Esophagus (tissue), 2 donors: Measurements from ENCODE around the gene IL18RAP. TPM values are rescaled to one million over a fixed set of nuclear protein-coding genes. Genes with fewer than 3 reads are reported as not detected.

Experiments
- H3K27ac ChIP-seq, 2 donors: one replicate each; pipeline ENCODE4 v1.5.1; 2013; ENCODE audit warnings: low read depth in 2 of 2, mild to moderate bottlenecking in 2 of 2, inconsistent platforms in 1 of 2, low read length in 1 of 2, moderate library complexity in 1 of 2
- H3K27me3 ChIP-seq, 2 donors: one replicate each; pipeline ENCODE4 v1.6.1; 2013; ENCODE audit warnings: low read length in 2 of 2, control low read depth in 1 of 2, mild to moderate bottlenecking in 1 of 2; ENCODE audit not compliant: insufficient read depth in 2 of 2, control insufficient read depth in 1 of 2
- H3K36me3 ChIP-seq, 2 donors: one replicate each; pipeline ENCODE4 v1.6.1; 2013; ENCODE audit warnings: low read length in 1 of 2; ENCODE audit not compliant: control insufficient read depth in 2 of 2, insufficient read depth in 2 of 2
- H3K4me1 ChIP-seq, 2 donors: one replicate each; pipeline ENCODE4 v1.6.1; 2013; ENCODE audit warnings: low read length in 1 of 2; ENCODE audit not compliant: control insufficient read depth in 2 of 2, insufficient read depth in 2 of 2
- H3K4me3 ChIP-seq, 2 donors: one replicate each; pipeline ENCODE4 v1.5.1; 2013; ENCODE audit warnings: low read length in 2 of 2, mild to moderate bottlenecking in 2 of 2, low read depth in 1 of 2, moderate library complexity in 1 of 2
- H3K9me3 ChIP-seq, 2 donors: one replicate each; pipeline ENCODE4 v1.6.1; 2013; ENCODE audit warnings: mild to moderate bottlenecking in 2 of 2, low read depth in 1 of 2, low read length in 1 of 2, moderate library complexity in 1 of 2; ENCODE audit not compliant: control insufficient read depth in 2 of 2, insufficient read depth in 1 of 2
- WGBS, 2 donors: extraction: QIAGEN DNeasy Blood & Tissue Kit; methylation state at CpG; one replicate each; pipeline ENCODE4 v1.1.7; 2013; 5-methylcytosine and 5-hydroxymethylcytosine counted together
- polyA plus RNA-seq, 2 donors: library from polyadenylated mRNA; stranded (reverse); fragments of 200-250 nt; gene quantifications; one replicate each; pipeline ENCODE4 v1.2.3, GENCODE V29; 2013
- donor health status: healthy with polysubstance abuse.
- donor health status: Bipolar disorder and iron deficiency.

Gene IL18RAP
- polyA plus RNA-seq, 2 donors: 0.55 to 1.2 TPM

DNA sequence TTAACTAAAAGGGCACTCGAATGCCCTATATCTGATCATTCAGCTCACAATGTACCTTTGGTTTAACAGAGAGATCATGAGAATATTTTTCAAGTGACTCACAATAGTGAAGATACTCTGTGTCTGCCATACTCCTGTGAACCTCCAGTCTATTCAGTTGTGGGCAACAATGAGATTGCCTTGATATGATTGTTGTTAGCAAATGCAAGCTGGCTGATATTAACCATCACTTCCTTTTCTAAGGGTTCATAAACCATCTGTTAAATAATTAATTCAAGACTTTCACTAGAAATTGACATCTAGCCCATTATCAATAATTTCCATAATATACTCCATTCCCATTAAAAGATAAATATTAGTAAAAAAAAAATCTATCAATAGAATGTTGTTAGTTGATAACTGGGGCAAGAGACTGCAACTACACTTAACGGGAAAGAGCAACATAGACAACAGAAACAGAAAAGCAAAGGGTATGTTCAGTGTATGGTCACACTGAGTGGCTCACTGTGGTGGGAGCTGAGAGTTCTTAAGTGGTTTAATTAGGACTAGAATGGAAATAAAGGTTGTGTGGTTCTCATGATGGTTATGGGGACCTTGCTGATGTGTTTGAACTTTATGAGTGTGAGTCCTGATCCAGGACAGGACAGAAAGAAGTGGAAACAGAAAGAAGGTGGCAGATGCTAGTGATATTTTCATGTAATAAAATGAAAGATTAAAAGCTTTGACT, 11.9 kb downstream of the IL18RAP start:
- Histone ChIP-seq H3K9me3 (no peaks in the 10 kb centered on the region), H3K4me1 (no peaks in the 10 kb centered on the region), H3K36me3 (no peaks in the 10 kb centered on the region), H3K4me3 (no peak overlapping the region), H3K27me3 (no peaks in the 10 kb centered on the region), H3K27ac (no peak overlapping the region)
- WGBS, 2 donors: 82 to 90% methylated on average over 2 of the region's 2 CpGs

- H3K4me3 ChIP-seq: no peak overlapping the region
- H3K9me3 ChIP-seq: no peaks in the 10 kb centered on the region
- H3K36me3 ChIP-seq: no peaks in the 10 kb centered on the region
- H3K4me1 ChIP-seq: no peaks in the 10 kb centered on the region
- H3K27ac ChIP-seq: no peak overlapping the region
- WGBS, 2 donors: 75 to 79% methylated on average over 2 of the region's 2 CpGs
- no peaks in the 10 kb centered on the region for H3K27me3 ChIP-seq
Measured at GRCh38 chr2:102435741-102436140, 12.8 kb downstream of the IL18RAP start.

GRCh38 chr2:102436323-102436722, 13.4 kb downstream of the IL18RAP start:
- H3K4me3 ChIP-seq: no peak overlapping the region
- no peaks in the 10 kb centered on the region for H3K36me3 ChIP-seq
- H3K27ac ChIP-seq: no peak overlapping the region
- no peaks in the 10 kb centered on the region for H3K27me3 ChIP-seq
- WGBS, 2 donors: 27 to 28% methylated on average over 3 of the region's 3 CpGs
- H3K4me1 ChIP-seq: no peaks in the 10 kb centered on the region
- no peaks in the 10 kb centered on the region for H3K9me3 ChIP-seq

- H3K4me3 ChIP-seq: no peak overlapping the region
- 82 to 83% methylated on average over 4 of the region's 4 CpGs for WGBS, 2 donors
- no peaks in the 10 kb centered on the region for H3K36me3 ChIP-seq
- no peaks in the 10 kb centered on the region for H3K27me3 ChIP-seq
- H3K4me1 ChIP-seq: no peaks in the 10 kb centered on the region
- no peaks in the 10 kb centered on the region for H3K9me3 ChIP-seq
- no peak overlapping the region for H3K27ac ChIP-seq
Measured at GRCh38 chr2:102437122-102437521, 14.2 kb downstream of the IL18RAP start.

- Histone ChIP-seq H3K36me3 (no peaks in the 10 kb centered on the region), H3K27ac (no peak overlapping the region), H3K9me3 (no peaks in the 10 kb centered on the region), H3K27me3 (no peaks in the 10 kb centered on the region), H3K4me1 (no peaks in the 10 kb centered on the region), H3K4me3 (no peak overlapping the region)
- WGBS, 2 donors: 64 to 78% methylated on average over 3 of the region's 3 CpGs
Measured at GRCh38 chr2:102438111-102438510, 15.2 kb downstream of the IL18RAP start.

GRCh38 chr2:102438578-102438977, 15.6 kb downstream of the IL18RAP start:
- no peaks in the 10 kb centered on the region for H3K36me3 ChIP-seq
- no peaks in the 10 kb centered on the region for H3K27me3 ChIP-seq
- 85% methylated on average over 2 of the region's 2 CpGs for WGBS, 2 donors
- H3K4me1 ChIP-seq: no peaks in the 10 kb centered on the region
- no peak overlapping the region for H3K27ac ChIP-seq
- H3K4me3 ChIP-seq: no peak overlapping the region
- no peaks in the 10 kb centered on the region for H3K9me3 ChIP-seq

DNA sequence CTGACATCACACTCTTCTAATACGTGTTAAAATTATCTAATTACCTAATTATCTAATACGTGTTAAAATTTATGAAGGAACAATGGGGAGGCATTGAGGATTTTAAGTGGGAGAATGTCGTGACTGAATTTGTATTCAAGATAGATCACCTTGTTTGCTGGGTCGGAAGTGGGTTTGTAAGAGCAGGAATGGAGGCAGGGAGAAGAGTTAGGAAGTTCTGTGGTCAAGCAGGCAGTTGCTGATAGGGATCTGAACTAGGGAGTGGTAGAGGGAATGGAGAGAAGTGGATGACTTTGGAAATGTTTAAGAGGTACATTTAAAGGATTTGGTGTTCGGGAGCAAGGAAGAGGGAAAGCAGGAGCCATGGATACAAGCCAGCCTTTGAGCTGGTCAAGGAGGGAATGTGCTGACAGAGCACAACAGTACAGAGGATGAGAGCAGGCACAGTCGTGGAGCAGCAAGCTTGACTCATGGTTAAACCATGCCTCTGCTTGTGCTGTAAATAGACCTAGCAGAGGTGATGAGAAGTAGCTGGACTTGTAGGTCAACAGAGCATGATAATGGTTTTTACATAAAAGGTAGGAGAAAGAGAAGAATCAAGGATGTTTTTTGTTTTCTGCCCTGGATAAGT, 16.2 kb downstream of the IL18RAP start:
- Histone ChIP-seq H3K4me1 (no peaks in the 10 kb centered on the region), H3K9me3 (no peaks in the 10 kb centered on the region), H3K27ac (no peak overlapping the region), H3K4me3 (no peak overlapping the region), H3K36me3 (no peaks in the 10 kb centered on the region), H3K27me3 (no peaks in the 10 kb centered on the region)
- WGBS, 2 donors: 60 to 65% methylated on average over 6 of the region's 6 CpGs

DNA sequence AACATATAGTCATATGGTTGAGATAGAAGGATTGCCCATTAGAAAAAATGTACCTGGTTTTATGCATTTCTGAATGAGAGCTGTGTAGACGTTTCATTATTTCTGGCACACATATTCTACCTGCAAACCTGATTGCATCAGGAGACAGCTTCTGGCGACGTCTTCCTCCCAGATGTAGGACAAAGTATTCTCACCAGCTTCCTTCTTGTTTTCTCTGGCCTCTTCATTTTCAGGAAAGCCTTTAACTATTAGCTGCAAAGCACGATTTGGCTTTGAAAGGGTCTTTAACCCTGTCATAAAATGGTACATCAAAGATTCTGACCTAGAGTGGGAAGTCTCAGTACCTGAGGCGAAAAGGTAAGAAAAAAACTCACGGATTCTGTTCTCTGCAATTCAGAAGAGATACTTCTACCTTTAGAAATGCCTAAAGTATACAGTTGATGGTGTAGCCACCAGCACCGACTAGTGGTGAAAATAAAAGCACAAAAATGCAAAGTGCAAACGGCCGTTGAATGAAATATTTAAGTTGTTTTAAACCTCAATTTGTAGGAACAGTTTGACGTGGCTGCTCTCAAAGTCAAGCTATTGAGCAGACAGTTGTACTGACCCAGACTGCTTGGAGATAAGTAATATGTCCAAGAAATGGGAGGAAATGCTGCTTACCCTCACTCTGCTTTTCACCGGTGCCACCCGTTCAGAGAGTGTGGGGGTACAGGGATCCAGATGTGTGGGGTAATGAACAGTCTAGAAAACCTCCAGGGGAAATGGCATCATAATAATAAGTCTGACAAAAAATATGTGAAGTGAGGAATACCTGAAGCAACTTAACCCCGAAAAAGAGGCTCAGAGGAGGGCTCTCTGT, 20.2 kb downstream of the IL18RAP start:
- no peaks in the 10 kb centered on the region for H3K4me1 ChIP-seq
- H3K36me3 ChIP-seq: no peaks in the 10 kb centered on the region
- H3K27me3 ChIP-seq: no peaks in the 10 kb centered on the region
- H3K27ac ChIP-seq: no peak overlapping the region
- no peak overlapping the region for H3K4me3 ChIP-seq
- WGBS, 2 donors: 28% methylated on average over 13 of the region's 13 CpGs
- no peaks in the 10 kb centered on the region for H3K9me3 ChIP-seq

DNA sequence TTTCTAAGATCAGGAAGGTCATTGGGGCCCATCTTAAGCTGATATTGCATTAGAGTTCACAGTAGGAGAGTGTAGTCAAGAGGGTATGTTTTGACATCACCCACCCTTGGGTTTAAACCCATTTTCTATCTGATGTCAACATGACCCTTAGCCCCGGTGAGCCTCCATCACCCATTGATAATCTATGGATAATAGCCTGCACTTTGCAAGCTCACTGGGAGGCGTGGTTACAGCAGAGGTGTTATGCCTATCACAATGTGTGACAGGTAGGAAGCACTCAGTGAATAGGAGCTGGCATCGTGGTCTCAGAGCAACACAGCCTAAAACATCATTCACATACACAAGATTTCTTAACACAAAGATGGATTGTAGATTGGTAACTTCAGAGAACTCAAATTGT, 21.3 kb downstream of the IL18RAP start:
- no peaks in the 10 kb centered on the region for H3K36me3 ChIP-seq
- no peaks in the 10 kb centered on the region for H3K9me3 ChIP-seq
- H3K27ac ChIP-seq: no peak overlapping the region
- 67 to 74% methylated on average over 3 of the region's 3 CpGs for WGBS, 2 donors
- H3K27me3 ChIP-seq: no peaks in the 10 kb centered on the region
- H3K4me1 ChIP-seq: no peaks in the 10 kb centered on the region
- no peak overlapping the region for H3K4me3 ChIP-seq
